Anterior cingulate cortex (tissue), 58 donors: ENCODE results near the gene LMX1B.

Experiments used
- DNase-seq, 58 donors: peaks; one replicate each; lab custom pipeline; 2025; lab: John Stamatoyannopoulos, UW

Gene LMX1B

GRCh38 chr9:126604059-126605055 is 9.4 kb upstream of the LMX1B start:
- DNase-seq = no peak

- DNase-seq = peak in 1 of 58 donors; percentile 9
These were observed 7.8 kb upstream of the LMX1B start for GRCh38 chr9:126605792-126606482.

- no peak for DNase-seq
These were observed 7.3 kb upstream of the LMX1B start for GRCh38 chr9:126606483-126606870.

- no peak for DNase-seq
These were observed 6.6 kb upstream of the LMX1B start for GRCh38 chr9:126607086-126607485.

GRCh38 chr9:126607731-126608130 is 6.0 kb upstream of the LMX1B start:
- DNase-seq = no peak

- DNase-seq = no peak
These were observed 5.2 kb upstream of the LMX1B start for GRCh38 chr9:126608551-126608950.

- no peak for DNase-seq
These were observed 4.5 kb upstream of the LMX1B start for GRCh38 chr9:126609191-126609590.

- DNase-seq = no peak
These were observed 3.9 kb upstream of the LMX1B start for GRCh38 chr9:126609711-126610388.

GRCh38 chr9:126611193-126611591 is 2.5 kb upstream of the LMX1B start:
- DNase-seq = no peak

GRCh38 chr9:126611592-126612325 is 2.0 kb upstream of the LMX1B start:
- peak in 44 of 58 donors; percentile 1 to 70 (median 21) for DNase-seq

- no peak for DNase-seq
These were observed 1.4 kb upstream of the LMX1B start for GRCh38 chr9:126612326-126612812.

- DNase-seq = no peak
These were observed 701 bp upstream of the LMX1B start for GRCh38 chr9:126612813-126613641.

GRCh38 chr9:126614088-126614454 is 343 bp downstream of the LMX1B start:
- no peak for DNase-seq

GRCh38 chr9:126614455-126615244 is 922 bp downstream of the LMX1B start:
- DNase-seq = no peak

- no peak for DNase-seq
These were observed 1.6 kb downstream of the LMX1B start for GRCh38 chr9:126615245-126615790.

GRCh38 chr9:126615791-126616447 is 2.2 kb downstream of the LMX1B start:
- DNase-seq = no peak

- DNase-seq = no peak
These were observed 2.8 kb downstream of the LMX1B start for GRCh38 chr9:126616521-126616976.
